K562 (cell line): Measurements from ENCODE around the gene IGSF3. TPM values are rescaled to one million over a fixed set of nuclear protein-coding genes. Genes with fewer than 3 reads are reported as not detected.
A peak's percentile ranks its signal among the peaks of the same experiment; 100 is the strongest.
"Not testable (repeated sequence)": the region's sequence is repeated elsewhere in the genome, so short reads cannot be mapped to it uniquely, and the experiment has no call there.

Experiments
- ATAC-seq: fragments of 200-7000 bp; cut with Tn5 transposase; 3 replicates; pipeline ENCODE4 v1.9.1; 2020; ENCODE audit warnings: moderate library complexity
- BruUV-seq: library from RNA; stranded (reverse); fragments of 400-500 nt; replicated peaks from 2 replicates; lab custom pipeline; 2021; lab: Mats Ljungman, UMichigan
- CTCF ChIA-PET: fragments of 300-600 bp; formaldehyde crosslinking; extraction: SDS; loops from one replicate; lab custom pipeline; 2021; ENCODE audit warnings: low intra/inter-chr PET ratio; lab: Yijun Ruan, JAX
- POLR2A ChIA-PET: fragments of 300-600, 350-650 bp; sonication (Branson Sonifier 250); formaldehyde crosslinking; extraction: SDS; loops from one replicate; lab custom pipeline; 2021; ENCODE audit warnings: antibody characterized with exemption, inconsistent platforms; lab: Yijun Ruan, JAX
- DNase-seq, 4 experiments: peaks; one replicate each; pipeline versions ENCODE4 v3.0.0 to v3.0.0-alpha.2; 2011 to 2018; ENCODE audit warnings: low spot score in 3 of 4, mixed read lengths in 3 of 4; ENCODE audit errors: extremely low read depth in 1 of 4
- FAIRE-seq: peaks from 2 replicates; lab custom pipeline; 2011; peaks lifted over from hg19 to GRCh38; lab: Jason Lieb, UNC
- H2AFZ ChIP-seq: 2 replicates; pipeline ENCODE4 v1.6.0; 2011; ENCODE audit warnings: low read depth, low read length, control low read depth, inconsistent platforms
- H3K27ac ChIP-seq: fragments of 200-600 bp; 3 replicates; pipeline ENCODE4 v1.8.0; 2011; ENCODE audit warnings: low read depth, mild to moderate bottlenecking, control low read depth, inconsistent platforms, low read length, moderate library complexity, mixed read lengths; ENCODE audit errors: extremely low read depth
- H3K27me3 ChIP-seq, 2 experiments: fragments of 300-600 bp in 1 of 2; 2 replicates in 1 of 2; 3 replicates in 1 of 2; pipeline versions ENCODE4 v1.6.0 to v1.8.0; 2011; ENCODE audit warnings: inconsistent platforms in 2 of 2, low read length in 2 of 2, mild to moderate bottlenecking in 1 of 2, mixed read lengths in 1 of 2, moderate library complexity in 1 of 2; ENCODE audit not compliant: control insufficient read depth in 2 of 2, insufficient read depth in 2 of 2
- H3K36me3 ChIP-seq: fragments of 300-600 bp; 3 replicates; pipeline ENCODE4 v1.8.0; 2011; ENCODE audit warnings: mild to moderate bottlenecking, low read length, inconsistent platforms; ENCODE audit not compliant: control insufficient read depth, insufficient read depth
- H3K4me1 ChIP-seq, 2 experiments: fragments of 200-600 bp in 1 of 2; replicated peaks in 1 of 2; 2 replicates in 1 of 2; 3 replicates in 1 of 2; pipeline versions ENCODE4 v1.5.1 to v1.8.0; 2011; ENCODE audit warnings: inconsistent platforms in 2 of 2, low read length in 2 of 2, mild to moderate bottlenecking in 1 of 2, mixed read lengths in 1 of 2, moderate library complexity in 1 of 2; ENCODE audit not compliant: control insufficient read depth in 2 of 2, insufficient read depth in 2 of 2
- H3K4me2 ChIP-seq: 2 replicates; pipeline ENCODE4 v1.6.1; 2011; ENCODE audit warnings: low read length, control low read depth, inconsistent platforms, mixed read lengths; ENCODE audit not compliant: insufficient read depth
- H3K4me3 ChIP-seq: fragments of 200-600 bp; sonication (generic), shearing (Covaris generic); 2 replicates; pipeline ENCODE4 v1.5.1; 2016; ENCODE audit warnings: control low read depth, inconsistent platforms
- H3K79me2 ChIP-seq: fragments of 200-600 bp; 3 replicates; pipeline ENCODE4 v1.8.0; 2011; ENCODE audit warnings: low read length, inconsistent platforms; ENCODE audit not compliant: control insufficient read depth, insufficient read depth
- H3K9ac ChIP-seq, 2 experiments: 2 replicates each; pipeline versions ENCODE4 v1.6.0 to v1.6.1; 2011; ENCODE audit warnings: low read depth in 2 of 2, low read length in 2 of 2, control low read depth in 1 of 2, inconsistent platforms in 1 of 2, mild to moderate bottlenecking in 1 of 2, mixed read lengths in 1 of 2; ENCODE audit not compliant: insufficient read depth in 1 of 2
- H3K9me1 ChIP-seq: one replicate; pipeline ENCODE4 v1.6.0; 2011; ENCODE audit warnings: inconsistent platforms, mild to moderate bottlenecking, low read length, moderate library complexity; ENCODE audit not compliant: control insufficient read depth, insufficient read depth
- H3K9me3 ChIP-seq: replicated peaks from 2 replicates; pipeline ENCODE4 v1.5.1; 2011; ENCODE audit warnings: low read depth, low read length, inconsistent platforms; ENCODE audit not compliant: control insufficient read depth, insufficient read depth
- H4K20me1 ChIP-seq: replicated peaks from 2 replicates; pipeline ENCODE4 v1.6.1; 2011; ENCODE audit warnings: low read length, inconsistent platforms, mixed read lengths; ENCODE audit not compliant: control insufficient read depth, insufficient read depth
- ARID1B ChIP-seq: fragments of 450-650 bp; IDR thresholded peaks from 2 replicates; pipeline ENCODE4 v1.6.1; 2016; ENCODE audit warnings: antibody characterized with exemption, mild to moderate bottlenecking, inconsistent platforms
- CBFA2T3 ChIP-seq: fragments of 450-650 bp; IDR thresholded peaks from 2 replicates; pipeline ENCODE4 v1.6.1; 2017
- DPF2 ChIP-seq: fragments of 450-650 bp; IDR thresholded peaks from 2 replicates; pipeline ENCODE4 v1.6.1; 2016
- NCOR1 ChIP-seq: fragments of 450-650 bp; IDR thresholded peaks from 2 replicates; pipeline ENCODE4 v1.6.1; 2016; ENCODE audit warnings: mild to moderate bottlenecking, moderate library complexity
- SOX6 ChIP-seq: fragments of 450-650 bp; IDR thresholded peaks from 2 replicates; pipeline ENCODE4 v1.6.1; 2014; ENCODE audit warnings: mild to moderate bottlenecking
- TCF3 ChIP-seq: sonication (generic); formaldehyde crosslinking; IDR thresholded peaks from 2 replicates; pipeline ENCODE4 v1.4.0; 2020; ENCODE audit warnings: mild to moderate bottlenecking, missing genetic modification reagents
- ZNF384 ChIP-seq: IDR thresholded peaks from 2 replicates; pipeline ENCODE4 v1.6.1; 2012; ENCODE audit warnings: low read depth, low read length, improper control_type of control experiment
- WGBS: fragments of 100-300 bp; shearing (Covaris generic); methylation state at CpG from one replicate; pipeline ENCODE4 v1.1.6; 2016; ENCODE audit warnings: low coverage, mixed read lengths; ENCODE audit not compliant: insufficient coverage; ENCODE audit errors: missing lambda C conversion rate; 5-methylcytosine and 5-hydroxymethylcytosine counted together
- in situ Hi-C: fragments of 300-500 bp; cut with MboI; formaldehyde crosslinking; loops from 4 replicates; pipeline ENCODE4 v1.15.0; 2018; ENCODE audit warnings: inconsistent platforms, mixed read lengths
- intact Hi-C: fragments of 100-400 bp; cut with micrococcal nuclease; formaldehyde crosslinking; loops from 2 replicates; pipeline ENCODE4 v1.14.2; 2022
- polyA plus RNA-seq, 8 experiments: library from polyadenylated mRNA; depleted of rRNA in 4 of 8; stranded (reverse) in 5 of 8; unstranded in 3 of 8; fragments of >200 nt; fragmentation: Nextera tagmentation in 2 of 8; fragmentation: Illumina TruSeq in 1 of 8; extraction: Ambion mirVana in 2 of 8; extraction: Trizol in 1 of 8; gene quantifications; 2 replicates each; pipeline versions ENCODE4 v1.2.1 to v1.2.3, GENCODE V29; 2011 to 2014; ENCODE audit warnings: inconsistent platforms in 1 of 8, missing spikeins in 1 of 8
- total RNA-seq, 7 experiments: library from RNA; depleted of rRNA in 6 of 7; stranded (reverse); fragments of >200 nt in 6 of 7; fragmentation: Illumina TruSeq in 2 of 7; extraction: Trizol in 2 of 7; gene quantifications; 2 replicates each; pipeline versions ENCODE4 v1.2.1 to v1.2.3, GENCODE V29; 2011 to 2021; ENCODE audit warnings: low replicate concordance in 1 of 7
- TF ChIP-seq, protein P1 (sequence below): fragments of 450-650 bp; IDR thresholded peaks from 2 replicates; pipeline ENCODE4 v1.6.1; 2016; ENCODE audit warnings: low read depth

IGSF3 gene
- total and polyA plus RNA-seq, 9 of the 15 experiments (the other 6 are each of a cell fraction or from before 2014, with no cell fraction given): 1.1 to 15.0 (median 8.3) TPM

DNA sequence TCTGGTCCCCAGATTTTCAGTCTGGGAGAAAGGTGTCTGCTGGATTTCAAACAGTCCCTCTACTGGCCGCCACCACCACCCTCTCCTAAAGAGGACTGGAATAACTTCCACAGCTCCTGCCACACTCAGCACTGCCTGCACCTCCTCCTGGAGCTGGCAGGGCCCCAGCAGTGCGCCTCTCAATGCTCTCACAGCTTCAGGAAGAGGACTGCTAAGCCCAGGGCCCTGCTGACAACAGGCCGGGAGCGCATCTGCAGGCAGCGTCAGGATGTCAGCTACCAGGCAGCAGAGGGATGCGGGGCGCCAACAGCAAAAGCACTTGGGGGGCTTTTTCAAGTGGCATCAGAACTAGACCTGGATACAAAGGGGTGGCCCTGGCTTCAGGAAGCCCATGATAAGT lies 40.2 kb downstream of the IGSF3 start:
- Histone ChIP-seq H3K4me1 (peaks cover 23 to 46% of the 10 kb centered on the region in 2 experiments), H2AFZ (0 out of 2 replicates have a peak overlapping the region, but pooled peaks have one; percentile 12), H3K9ac (peak overlapping the region in 1 of 2 experiments; percentile 73; a peak in 2 of 4 replicates)
- H3K36me3 ChIP-seq, H3K27ac ChIP-seq, H3K4me2 ChIP-seq, H3K4me3 ChIP-seq, FAIRE-seq, intact Hi-C loops, H4K20me1 ChIP-seq, H3K27me3 ChIP-seq, ATAC-seq, CTCF ChIA-PET, in situ Hi-C loops, BruUV-seq, H3K9me1 ChIP-seq, H3K79me2 ChIP-seq, DNase-seq, H3K9me3 ChIP-seq: not testable (repeated sequence)
- WGBS: 58% methylated on average over 7 of the region's 7 CpGs
- POLR2A ChIA-PET: interaction anchor here (0.5 kb wide), 1 partner anchor 41 kb away, joined by 3 read pairs; no protein-coding TSS in a partner anchor

DNA sequence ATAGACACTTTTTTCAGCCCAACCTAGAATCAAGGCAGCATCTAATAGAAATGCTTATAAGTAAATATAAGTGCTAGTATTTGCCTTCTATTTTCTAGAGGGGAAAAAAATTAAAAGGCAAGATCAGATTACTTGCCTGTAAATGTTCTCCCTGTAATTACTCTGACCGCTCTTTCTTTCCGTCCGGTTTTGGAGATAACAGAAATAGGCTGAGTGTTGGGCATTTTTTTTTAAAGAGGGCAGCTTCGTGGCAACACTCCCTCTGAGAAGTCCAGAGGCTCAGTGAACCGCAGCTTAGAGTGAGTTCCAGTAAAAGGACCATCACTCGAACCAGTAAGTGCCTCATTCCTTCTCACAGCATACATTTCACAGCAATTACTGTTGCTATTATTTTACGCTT lies 40.6 kb downstream of the IGSF3 start:
- H2AFZ ChIP-seq, H3K27me3 ChIP-seq, H3K27ac ChIP-seq, POLR2A ChIA-PET, H3K4me2 ChIP-seq, FAIRE-seq, H3K9me1 ChIP-seq, ATAC-seq, CTCF ChIA-PET, BruUV-seq, H4K20me1 ChIP-seq, H3K79me2 ChIP-seq, in situ Hi-C loops, H3K9me3 ChIP-seq, H3K4me3 ChIP-seq, H3K36me3 ChIP-seq, intact Hi-C loops: not testable (repeated sequence)
- peak overlapping the region in 1 of 2 experiments; percentile 31; a peak in 1 of 4 replicates for H3K9ac ChIP-seq
- 11% methylated on average over 7 of the region's 7 CpGs for whole genome bisulfite sequencing
- H3K4me1 ChIP-seq: peaks cover 20 to 42% of the 10 kb centered on the region in 2 experiments
- peak in 2 of 4 experiments; percentile 11 to 57 for DNase-seq
- TF ChIP-seq, protein P1, sequence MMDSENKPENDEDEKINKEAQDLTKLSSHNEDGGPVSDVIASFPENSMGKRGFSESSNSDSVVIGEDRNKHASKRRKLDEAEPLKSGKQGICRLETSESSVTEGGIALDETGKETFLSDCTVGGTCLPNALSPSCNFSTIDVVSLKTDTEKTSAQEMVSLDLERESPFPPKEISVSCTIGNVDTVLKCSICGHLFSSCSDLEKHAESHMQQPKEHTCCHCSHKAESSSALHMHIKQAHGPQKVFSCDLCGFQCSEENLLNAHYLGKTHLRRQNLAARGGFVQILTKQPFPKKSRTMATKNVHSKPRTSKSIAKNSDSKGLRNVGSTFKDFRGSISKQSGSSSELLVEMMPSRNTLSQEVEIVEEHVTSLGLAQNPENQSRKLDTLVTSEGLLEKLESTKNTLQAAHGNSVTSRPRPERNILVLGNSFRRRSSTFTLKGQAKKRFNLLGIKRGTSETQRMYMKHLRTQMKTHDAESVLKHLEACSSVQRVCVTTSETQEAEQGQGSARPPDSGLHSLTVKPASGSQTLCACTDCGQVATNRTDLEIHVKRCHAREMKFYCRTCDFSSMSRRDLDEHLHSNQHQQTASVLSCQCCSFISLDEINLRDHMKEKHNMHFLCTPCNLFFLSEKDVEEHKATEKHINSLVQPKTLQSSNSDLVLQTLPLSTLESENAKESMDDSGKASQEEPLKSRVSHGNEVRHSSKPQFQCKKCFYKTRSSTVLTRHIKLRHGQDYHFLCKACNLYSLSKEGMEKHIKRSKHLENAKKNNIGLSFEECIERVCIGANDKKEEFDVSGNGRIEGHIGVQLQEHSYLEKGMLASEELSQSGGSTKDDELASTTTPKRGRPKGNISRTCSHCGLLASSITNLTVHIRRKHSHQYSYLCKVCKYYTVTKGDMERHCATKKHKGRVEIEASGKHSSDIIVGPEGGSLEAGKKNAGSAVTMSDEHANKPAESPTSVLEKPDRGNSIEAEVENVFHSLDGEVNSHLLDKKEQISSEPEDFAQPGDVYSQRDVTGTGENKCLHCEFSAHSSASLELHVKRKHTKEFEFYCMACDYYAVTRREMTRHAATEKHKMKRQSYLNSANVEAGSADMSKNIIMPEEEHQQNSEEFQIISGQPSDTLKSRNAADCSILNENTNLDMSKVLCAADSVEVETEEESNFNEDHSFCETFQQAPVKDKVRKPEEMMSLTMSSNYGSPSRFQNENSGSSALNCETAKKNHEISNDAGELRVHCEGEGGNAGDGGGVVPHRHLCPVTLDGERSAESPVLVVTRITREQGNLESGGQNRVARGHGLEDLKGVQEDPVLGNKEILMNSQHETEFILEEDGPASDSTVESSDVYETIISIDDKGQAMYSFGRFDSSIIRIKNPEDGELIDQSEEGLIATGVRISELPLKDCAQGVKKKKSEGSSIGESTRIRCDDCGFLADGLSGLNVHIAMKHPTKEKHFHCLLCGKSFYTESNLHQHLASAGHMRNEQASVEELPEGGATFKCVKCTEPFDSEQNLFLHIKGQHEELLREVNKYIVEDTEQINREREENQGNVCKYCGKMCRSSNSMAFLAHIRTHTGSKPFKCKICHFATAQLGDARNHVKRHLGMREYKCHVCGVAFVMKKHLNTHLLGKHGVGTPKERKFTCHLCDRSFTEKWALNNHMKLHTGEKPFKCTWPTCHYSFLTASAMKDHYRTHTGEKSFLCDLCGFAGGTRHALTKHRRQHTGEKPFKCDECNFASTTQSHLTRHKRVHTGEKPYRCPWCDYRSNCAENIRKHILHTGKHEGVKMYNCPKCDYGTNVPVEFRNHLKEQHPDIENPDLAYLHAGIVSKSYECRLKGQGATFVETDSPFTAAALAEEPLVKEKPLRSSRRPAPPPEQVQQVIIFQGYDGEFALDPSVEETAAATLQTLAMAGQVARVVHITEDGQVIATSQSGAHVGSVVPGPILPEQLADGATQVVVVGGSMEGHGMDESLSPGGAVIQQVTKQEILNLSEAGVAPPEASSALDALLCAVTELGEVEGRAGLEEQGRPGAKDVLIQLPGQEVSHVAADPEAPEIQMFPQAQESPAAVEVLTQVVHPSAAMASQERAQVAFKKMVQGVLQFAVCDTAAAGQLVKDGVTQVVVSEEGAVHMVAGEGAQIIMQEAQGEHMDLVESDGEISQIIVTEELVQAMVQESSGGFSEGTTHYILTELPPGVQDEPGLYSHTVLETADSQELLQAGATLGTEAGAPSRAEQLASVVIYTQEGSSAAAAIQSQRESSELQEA: peak; percentile 76
- TF ChIP-seq DPF2: peak; percentile 69
- TF ChIP-seq NCOR1: peak; percentile 16; the same call in 1 of the 2 replicates
- TF ChIP-seq ARID1B: peak; percentile 73
- peak; percentile 57; the same call in 1 of the 2 replicates for TF ChIP-seq TCF3 (CRISPR knock-in tag)
- peak; percentile 45; the same call in 1 of the 2 replicates for TF ChIP-seq CBFA2T3
- 0 out of 2 replicates have a peak, but pooled peaks have one; percentile 25 for TF ChIP-seq SOX6
- TF ChIP-seq ZNF384: peak; percentile 89
